Measurements from ENCODE around the gene MRPS24.
"Not testable (repeated sequence)": the region's sequence is repeated elsewhere in the genome, so short reads cannot be mapped to it uniquely, and the experiment has no call there.

The MRPS24 gene

GRCh38 chr7:43838201-43838658, 31.1 kb downstream of the MRPS24 start:
- DNase-seq (ENCODE audit: low read depth, low spot score): no peak

GRCh38 chr7:43834463-43835251, 34.7 kb downstream of the MRPS24 start:
- no peak for DNase-seq (ENCODE audit: low read depth, low spot score)

- not testable (repeated sequence) for DNase-seq (ENCODE audit: low read depth, low spot score)
Measured at GRCh38 chr7:43830917-43831316, 38.4 kb downstream of the MRPS24 start.

- no peak for DNase-seq (ENCODE audit: low read depth, low spot score)
Measured at GRCh38 chr7:43825391-43825808, 43.9 kb downstream of the MRPS24 start.

- DNase-seq (ENCODE audit: low read depth, low spot score): peak; percentile 50
Measured at GRCh38 chr7:43824963-43825362, 44.4 kb downstream of the MRPS24 start.

GRCh38 chr7:43824513-43824912, 44.8 kb downstream of the MRPS24 start:
- DNase-seq (ENCODE audit: low read depth, low spot score): not testable (repeated sequence)

DNA sequence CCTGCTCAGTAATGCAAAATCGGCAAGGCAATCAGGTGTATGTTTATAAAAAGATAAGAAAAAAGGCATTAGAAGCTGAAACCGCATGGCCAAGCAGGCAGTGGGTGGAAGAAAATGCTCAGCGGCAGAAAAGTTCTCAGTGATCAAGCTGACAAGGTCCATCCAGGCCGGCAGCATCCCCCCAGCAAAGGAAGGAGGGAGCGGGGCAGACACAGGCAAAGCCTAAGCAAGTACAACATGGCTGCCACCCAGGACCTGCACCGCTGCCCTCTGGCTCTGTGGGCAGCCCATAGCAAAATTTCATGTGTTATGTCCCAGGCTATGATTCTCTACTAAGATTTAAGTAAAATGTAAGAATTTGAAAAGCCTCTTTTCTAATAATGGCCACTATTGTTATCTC, 45.4 kb downstream of the MRPS24 start:
- no peak for DNase-seq (ENCODE audit: low read depth, low spot score)

GRCh38 chr7:43823425-43823824, 45.9 kb downstream of the MRPS24 start:
- not testable (repeated sequence) for DNase-seq (ENCODE audit: low read depth, low spot score)
